Sigmoid colon (tissue), 7 donors: ENCODE measurements around the gene BORCS5. TPM values are rescaled to one million over a fixed set of nuclear protein-coding genes. Genes with fewer than 3 reads are reported as not detected.
"Not testable (repeated sequence)": the region's sequence is repeated elsewhere in the genome, so short reads cannot be mapped to it uniquely, and the experiment has no call there.

Experiments used
- DNase-seq: peaks from one replicate; pipeline ENCODE4 v3.0.0-alpha.2; 2019
- H3K27ac ChIP-seq, 4 donors: fragments of 200-600 bp; sonication (generic); one replicate each; pipeline ENCODE4 v1.5.1; 2016 to 2019; ENCODE audit warnings: mild to moderate bottlenecking in 1 of 4
- H3K27me3 ChIP-seq, 3 donors: fragments of 200-600 bp; sonication (generic); one replicate each; pipeline ENCODE4 v1.5.1; 2019; ENCODE audit warnings: mild to moderate bottlenecking in 1 of 3
- H3K36me3 ChIP-seq, 4 donors: fragments of 200-600 bp; sonication (generic); one replicate each; pipeline ENCODE4 v1.5.1; 2016 to 2019
- H3K4me1 ChIP-seq, 4 donors: fragments of 200-600 bp; sonication (generic); one replicate each; pipeline ENCODE4 v1.5.1; 2017 to 2019
- H3K4me3 ChIP-seq, 4 donors: fragments of 200-600 bp; sonication (generic); one replicate each; pipeline ENCODE4 v1.5.1; 2017 to 2019; ENCODE audit warnings: mild to moderate bottlenecking in 2 of 4, moderate library complexity in 1 of 4
- H3K9me3 ChIP-seq, 4 donors: fragments of 200-600 bp in 3 of 4; sonication (generic) in 3 of 4; one replicate each; pipeline versions ENCODE4 v1.5.1 to v1.6.1; 2013 to 2019
- EP300 ChIP-seq, 4 donors: sonication (generic); formaldehyde crosslinking; IDR thresholded peaks; one replicate each; pipeline ENCODE4 v1.6.1; 2017; ENCODE audit warnings: antibody characterized with exemption in 4 of 4
- POLR2A ChIP-seq, 2 donors: fragments of 450-650 bp; IDR thresholded peaks; one replicate each; pipeline ENCODE4 v1.6.1; 2016; ENCODE audit warnings: antibody characterized with exemption in 2 of 2, mild to moderate bottlenecking in 2 of 2, moderate library complexity in 2 of 2
- POLR2AphosphoS5 ChIP-seq, 4 donors: sonication (generic); formaldehyde crosslinking; IDR thresholded peaks; one replicate each; pipeline ENCODE4 v1.6.1; 2017; ENCODE audit warnings: antibody characterized with exemption in 4 of 4
- WGBS, 2 donors: extraction: QIAGEN DNeasy Blood & Tissue Kit; methylation state at CpG; one replicate each; pipeline ENCODE4 v1.1.7; 2013; 5-methylcytosine and 5-hydroxymethylcytosine counted together
- intact Hi-C: fragments of 100-400 bp; cut with DNase I; formaldehyde crosslinking; loops from one replicate; pipeline ENCODE4 v1.15.1; 2023
- polyA plus RNA-seq, 3 donors: library from polyadenylated mRNA; stranded (reverse); fragments of 200-250 nt; gene quantifications; one replicate each; pipeline ENCODE4 v1.2.3, GENCODE V29; 2013
- total RNA-seq, 4 donors: library from RNA; depleted of rRNA; stranded (reverse); fragments of >200 nt; gene quantifications; one replicate each; pipeline ENCODE4 v1.1.0, GENCODE V29; 2016
- TF ChIP-seq, protein P1 (sequence below), 4 experiments: fragments of 450-650 bp in 3 of 4; fragments of 200-600 bp in 1 of 4; IDR thresholded peaks; one replicate each; pipeline ENCODE4 v1.5.1; 2016 to 2019; ENCODE audit warnings: antibody characterized with exemption in 4 of 4, mild to moderate bottlenecking in 3 of 4, moderate library complexity in 2 of 4
- donor health status: healthy with polysubstance abuse.
- donor health status: Bipolar disorder and iron deficiency.
- donor health status: healthy.

The BORCS5 gene
- total and polyA plus RNA-seq, 7 donors: 3.7 to 25.3 (median 7.1) TPM

DNA sequence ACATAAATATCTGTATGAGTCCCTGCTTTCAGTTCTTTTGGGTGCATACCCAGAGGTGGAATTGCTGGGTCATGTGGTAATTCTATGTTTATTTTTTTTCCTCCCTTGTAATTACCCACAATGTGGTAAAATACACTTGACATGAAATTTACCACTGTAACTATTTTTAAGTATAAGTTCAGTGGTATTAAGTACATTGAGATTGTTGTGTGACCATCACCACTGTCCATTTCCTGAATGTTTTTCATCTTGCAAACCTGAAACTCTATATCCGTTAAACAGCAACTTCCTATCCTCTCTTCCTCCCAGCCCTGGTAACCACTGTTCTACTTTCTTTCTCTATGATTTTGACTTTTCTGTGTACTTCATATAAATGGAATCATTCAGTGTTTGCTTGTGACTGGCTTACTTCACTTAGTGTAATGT lies 51.4 kb downstream of the BORCS5 start:
- no peaks in the 10 kb centered on the region for H3K27me3 ChIP-seq
- H3K27ac ChIP-seq: no peak overlapping the region
- H3K4me3 ChIP-seq: no peak overlapping the region
- DNase-seq: no peak
- H3K4me1 ChIP-seq: peaks cover 0 to 14% (median 7%) of the 10 kb centered on the region in 4 donors
- no peaks in the 10 kb centered on the region for H3K36me3 ChIP-seq
- intact Hi-C loops: no loop called here
- TF ChIP-seq, protein P1, sequence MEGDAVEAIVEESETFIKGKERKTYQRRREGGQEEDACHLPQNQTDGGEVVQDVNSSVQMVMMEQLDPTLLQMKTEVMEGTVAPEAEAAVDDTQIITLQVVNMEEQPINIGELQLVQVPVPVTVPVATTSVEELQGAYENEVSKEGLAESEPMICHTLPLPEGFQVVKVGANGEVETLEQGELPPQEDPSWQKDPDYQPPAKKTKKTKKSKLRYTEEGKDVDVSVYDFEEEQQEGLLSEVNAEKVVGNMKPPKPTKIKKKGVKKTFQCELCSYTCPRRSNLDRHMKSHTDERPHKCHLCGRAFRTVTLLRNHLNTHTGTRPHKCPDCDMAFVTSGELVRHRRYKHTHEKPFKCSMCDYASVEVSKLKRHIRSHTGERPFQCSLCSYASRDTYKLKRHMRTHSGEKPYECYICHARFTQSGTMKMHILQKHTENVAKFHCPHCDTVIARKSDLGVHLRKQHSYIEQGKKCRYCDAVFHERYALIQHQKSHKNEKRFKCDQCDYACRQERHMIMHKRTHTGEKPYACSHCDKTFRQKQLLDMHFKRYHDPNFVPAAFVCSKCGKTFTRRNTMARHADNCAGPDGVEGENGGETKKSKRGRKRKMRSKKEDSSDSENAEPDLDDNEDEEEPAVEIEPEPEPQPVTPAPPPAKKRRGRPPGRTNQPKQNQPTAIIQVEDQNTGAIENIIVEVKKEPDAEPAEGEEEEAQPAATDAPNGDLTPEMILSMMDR (IDR thresholded peaks at IDR 0.05): no peak
- TF ChIP-seq POLR2A (IDR thresholded peaks at IDR 0.05) (no peak), EP300 (IDR thresholded peaks at IDR 0.05) (no peak), POLR2AphosphoS5 (IDR thresholded peaks at IDR 0.05) (no peak)
- H3K9me3 ChIP-seq: no peaks in the 10 kb centered on the region
- WGBS, 2 donors: 52 to 86% methylated on average over 1 of the region's 1 CpG

DNA sequence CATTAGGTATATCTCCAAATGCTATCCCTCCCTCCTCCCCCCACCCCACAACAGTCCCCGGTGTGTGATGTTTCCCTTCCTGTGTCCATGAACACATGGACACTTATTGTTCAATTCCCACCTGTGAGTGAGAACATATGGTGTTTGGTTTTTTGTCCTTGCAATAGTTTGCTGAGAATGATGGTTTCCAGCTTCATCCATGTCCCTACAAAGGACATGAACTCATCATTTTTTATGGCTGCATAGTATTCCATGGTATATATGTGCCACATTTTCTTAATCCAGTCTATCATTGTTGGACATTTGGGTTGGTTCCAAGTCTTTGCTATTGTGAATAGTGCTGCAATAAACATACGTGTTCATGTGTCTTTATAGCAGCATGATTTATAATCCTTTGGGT lies 52.5 kb downstream of the BORCS5 start:
- H3K27ac ChIP-seq, H3K36me3 ChIP-seq, H3K9me3 ChIP-seq, H3K27me3 ChIP-seq, intact Hi-C loops, H3K4me3 ChIP-seq, DNase-seq: not testable (repeated sequence)
- WGBS, 2 donors: 98 to 100% methylated on average over 1 of the region's 2 CpGs
- peaks cover 0 to 14% (median 7%) of the 10 kb centered on the region in 4 donors for H3K4me1 ChIP-seq

DNA sequence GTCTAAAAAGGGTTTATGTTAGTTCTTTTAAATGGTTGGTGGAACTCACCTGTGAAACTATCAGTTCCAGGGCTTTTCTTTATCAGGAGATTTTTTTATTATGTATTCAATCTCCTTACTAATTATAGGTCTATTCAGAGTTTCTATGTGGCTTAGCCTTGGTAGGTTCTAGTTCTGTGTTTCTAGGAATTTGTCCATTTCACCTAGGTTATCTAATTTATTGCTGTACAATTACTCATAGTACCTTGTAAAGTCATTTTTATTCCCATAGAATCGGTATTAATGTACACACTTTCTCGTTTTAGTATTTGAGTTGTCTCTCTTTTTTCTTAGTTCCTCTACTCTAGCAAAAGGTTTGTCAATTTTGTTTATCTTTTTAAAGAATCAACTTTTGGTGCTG lies 59.0 kb downstream of the BORCS5 start:
- Histone ChIP-seq H3K4me1 (no peaks in the 10 kb centered on the region), H3K27me3 (no peaks in the 10 kb centered on the region), H3K4me3 (no peak overlapping the region), H3K36me3 (no peaks in the 10 kb centered on the region), H3K9me3 (no peaks in the 10 kb centered on the region), H3K27ac (no peak overlapping the region)
- TF ChIP-seq EP300 (IDR thresholded peaks at IDR 0.05) (no peak), POLR2AphosphoS5 (IDR thresholded peaks at IDR 0.05) (no peak), POLR2A (IDR thresholded peaks at IDR 0.05) (no peak)
- TF ChIP-seq, protein P1 (IDR thresholded peaks at IDR 0.05): no peak
- intact Hi-C loops: no loop called here
- DNase-seq: no peak
- 77 to 84% methylated on average over 2 of the region's 2 CpGs for WGBS, 2 donors

DNA sequence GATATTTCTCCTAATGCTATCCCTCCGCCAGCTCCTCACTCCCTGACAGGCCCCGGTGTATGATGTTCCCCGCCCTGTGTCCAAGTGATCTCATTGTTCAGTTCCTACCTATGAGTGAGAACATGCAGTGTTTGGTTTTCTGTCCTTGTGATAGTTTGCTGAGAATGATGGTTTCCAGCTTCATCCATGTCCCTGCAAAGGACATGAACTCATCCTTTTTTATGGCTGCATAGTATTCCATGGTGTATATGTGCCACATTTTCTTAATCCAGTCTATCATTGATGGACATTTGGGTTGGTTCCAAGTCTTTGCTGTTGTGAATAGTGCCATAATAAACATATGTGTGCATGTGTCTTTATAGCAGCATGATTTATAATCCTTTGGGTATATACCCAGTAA lies 62.3 kb downstream of the BORCS5 start:
- H3K36me3 ChIP-seq, H3K9me3 ChIP-seq, H3K27me3 ChIP-seq, H3K4me1 ChIP-seq, DNase-seq, intact Hi-C loops, H3K4me3 ChIP-seq, H3K27ac ChIP-seq: not testable (repeated sequence)
- WGBS, 2 donors: 99% methylated on average over 3 of the region's 3 CpGs

DNA sequence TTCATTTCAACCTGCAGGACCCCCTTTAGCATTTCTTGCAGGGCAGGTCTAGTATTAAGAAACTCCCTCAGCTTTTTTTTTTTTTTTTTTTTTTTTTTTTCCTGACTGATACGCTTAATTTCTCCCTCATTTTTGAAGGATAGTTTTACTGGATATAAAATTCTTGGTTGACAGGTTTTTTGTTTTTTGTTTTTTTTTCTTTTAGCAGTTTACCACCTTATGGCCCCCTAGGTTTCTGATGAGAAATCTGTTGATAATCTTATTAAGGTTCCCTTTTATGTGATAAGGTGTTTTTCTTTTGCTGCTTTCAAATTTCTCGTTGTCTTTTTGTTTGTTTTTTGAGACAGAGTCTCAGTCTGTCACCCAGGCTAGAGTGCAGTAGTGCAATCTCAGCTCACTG lies 66.5 kb downstream of the BORCS5 start:
- Histone ChIP-seq H3K4me3 (no peak overlapping the region), H3K36me3 (no peaks in the 10 kb centered on the region), H3K4me1 (peaks cover 0 to 12% (median 6%) of the 10 kb centered on the region in 4 donors), H3K27me3 (no peaks in the 10 kb centered on the region), H3K9me3 (peaks cover 0 to 10% (median 6%) of the 10 kb centered on the region in 4 donors), H3K27ac (no peak overlapping the region)
- intact Hi-C loops: no loop called here
- DNase-seq: no peak
- no peak for TF ChIP-seq EP300 (IDR thresholded peaks at IDR 0.05)
- TF ChIP-seq, protein P1 (IDR thresholded peaks at IDR 0.05): no peak
- no peak for TF ChIP-seq POLR2AphosphoS5 (IDR thresholded peaks at IDR 0.05)
- 93 to 95% methylated on average over 2 of the region's 2 CpGs for WGBS, 2 donors

DNA sequence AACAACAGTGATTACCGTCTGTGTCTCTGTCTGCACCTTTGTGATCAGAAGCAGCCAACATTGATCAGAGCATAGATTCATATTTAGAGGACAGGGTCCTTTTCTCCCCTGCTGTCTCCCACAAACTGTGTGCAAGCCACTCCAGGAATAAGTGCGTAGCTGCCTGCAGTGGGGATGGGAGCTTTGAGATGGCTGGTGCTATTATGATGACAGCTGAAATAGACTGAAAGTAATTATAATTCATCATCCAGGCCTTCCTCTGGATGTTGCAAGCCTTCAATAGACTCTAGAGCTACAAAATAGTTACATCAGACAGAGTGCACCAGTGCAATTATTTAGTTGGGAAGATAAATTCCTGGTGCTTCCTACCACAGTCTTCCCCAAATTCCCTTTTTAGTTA lies 68.1 kb downstream of the BORCS5 start:
- intact Hi-C loops: no loop called here
- H3K27me3 ChIP-seq: no peaks in the 10 kb centered on the region
- no peak overlapping the region for H3K4me3 ChIP-seq
- H3K9me3 ChIP-seq: peaks cover 0 to 10% (median 6%) of the 10 kb centered on the region in 4 donors
- TF ChIP-seq, protein P1 (IDR thresholded peaks at IDR 0.05): no peak
- TF ChIP-seq POLR2A (IDR thresholded peaks at IDR 0.05): no peak
- no peak for TF ChIP-seq EP300 (IDR thresholded peaks at IDR 0.05)
- 74 to 96% methylated on average over 2 of the region's 2 CpGs for WGBS, 2 donors
- no peaks in the 10 kb centered on the region for H3K36me3 ChIP-seq
- H3K4me1 ChIP-seq: peaks cover 0 to 12% (median 6%) of the 10 kb centered on the region in 4 donors
- DNase-seq: no peak
- no peak overlapping the region for H3K27ac ChIP-seq
